ENCODE measurements around the gene MAPK8IP2. TPM values are rescaled to one million over a fixed set of nuclear protein-coding genes. Genes with fewer than 3 reads are reported as not detected.

MAPK8IP2 gene
- total and polyA plus RNA-seq, 2 donors from 2014 or later = 1.0 to 1.1 TPM

- Histone ChIP-seq H3K27me3 (ENCODE audit: control insufficient read depth, insufficient read depth, low read length) (peaks cover under 1% of the 10 kb centered on the region), H3K9ac (ENCODE audit: low read length in 3 of 3) (no peak overlapping the region), H3K9me3 (ENCODE audit: control insufficient read depth in 2 of 3, insufficient read depth in 1 of 3, low read length in 3 of 3) (no peaks in the 10 kb centered on the region), H3K4me1 (ENCODE audit: control insufficient read depth in 2 of 3, insufficient read depth in 2 of 3, low read depth in 1 of 3, low read length in 3 of 3) (no peaks in the 10 kb centered on the region), H3K27ac (ENCODE audit: low read depth in 2 of 2, low read length in 2 of 2) (no peak overlapping the region), H3K4me3 (ENCODE audit: low read length in 3 of 3) (no peak overlapping the region), H3K36me3 (ENCODE audit: control insufficient read depth in 2 of 3, insufficient read depth in 3 of 3, low read length in 3 of 3) (no peaks in the 10 kb centered on the region)
- FAIRE-seq (no peak), DNase-seq (peak in 1 of 5 donors; percentile 70)
- no peak for TF ChIP-seq CTCF (IDR thresholded peaks at IDR 0.05; ENCODE audit: borderline replicate concordance, extremely low read depth, insufficient read depth)
- intact Hi-C loops (cut with DNase I) = no loop called here
Measured at GRCh38 chr22:50610041-50610451, 9.5 kb downstream of the MAPK8IP2 start.

- TF ChIP-seq CTCF (IDR thresholded peaks at IDR 0.05; ENCODE audit: borderline replicate concordance, extremely low read depth, insufficient read depth) = no peak
- H3K4me1 ChIP-seq (ENCODE audit: control insufficient read depth in 2 of 3, insufficient read depth in 2 of 3, low read depth in 1 of 3, low read length in 3 of 3) = no peaks in the 10 kb centered on the region
- H3K9ac ChIP-seq (ENCODE audit: low read length in 3 of 3) = no peak overlapping the region
- no peaks in the 10 kb centered on the region for H3K36me3 ChIP-seq (ENCODE audit: control insufficient read depth in 2 of 3, insufficient read depth in 3 of 3, low read length in 3 of 3)
- H3K9me3 ChIP-seq (ENCODE audit: control insufficient read depth in 2 of 3, insufficient read depth in 1 of 3, low read length in 3 of 3) = no peaks in the 10 kb centered on the region
- DNase-seq = no peak
- H3K27ac ChIP-seq (ENCODE audit: low read depth in 2 of 2, low read length in 2 of 2) = no peak overlapping the region
- intact Hi-C loops (cut with DNase I) = no loop called here
- H3K4me3 ChIP-seq (ENCODE audit: low read length in 3 of 3) = no peak overlapping the region
- H3K27me3 ChIP-seq (ENCODE audit: control insufficient read depth, insufficient read depth, low read length) = no peaks in the 10 kb centered on the region
- no peak for FAIRE-seq
Measured at GRCh38 chr22:50610581-50610980, 10.0 kb downstream of the MAPK8IP2 start.

DNA sequence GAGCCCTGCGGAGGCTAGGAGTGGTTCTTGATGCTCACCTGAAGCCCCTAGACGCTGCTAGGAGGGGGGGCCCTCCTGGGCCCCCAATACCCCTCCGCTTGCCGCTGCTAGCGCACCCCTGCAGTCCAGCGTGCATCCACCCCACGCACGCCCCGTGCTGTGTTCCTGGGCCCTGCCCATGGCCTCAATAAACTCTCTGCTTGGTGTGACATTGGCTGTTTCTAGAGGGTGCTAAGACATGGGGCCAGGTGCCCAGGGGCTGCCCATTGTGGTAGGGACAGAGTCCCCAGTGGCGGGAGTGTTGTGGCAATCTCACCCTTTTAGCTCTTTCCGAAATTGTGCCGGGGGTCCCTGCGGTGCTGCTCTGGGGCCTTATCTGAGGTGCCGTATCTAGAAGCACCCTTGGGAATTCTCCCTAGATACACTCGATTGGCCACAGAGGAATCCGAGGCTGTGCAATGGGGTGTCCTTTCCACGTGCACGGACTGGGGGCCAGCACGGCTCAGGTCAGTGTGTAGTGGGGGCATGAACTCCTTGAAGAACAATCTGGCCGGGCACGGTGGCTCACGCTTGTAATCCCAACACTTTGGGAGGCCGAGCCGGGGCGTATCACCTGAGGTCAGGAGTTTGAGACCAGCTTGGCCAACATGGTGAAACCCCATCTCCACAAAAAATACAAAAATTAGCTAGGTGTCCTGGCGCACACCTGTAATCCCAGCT, 10.9 kb downstream of the MAPK8IP2 start:
- intact Hi-C loops (cut with DNase I) = no loop called here
- H3K9me3 ChIP-seq (ENCODE audit: control insufficient read depth in 2 of 3, insufficient read depth in 1 of 3, low read length in 3 of 3) = no peaks in the 10 kb centered on the region
- H3K36me3 ChIP-seq (ENCODE audit: control insufficient read depth in 2 of 3, insufficient read depth in 3 of 3, low read length in 3 of 3) = no peaks in the 10 kb centered on the region
- no peak for FAIRE-seq
- no peak for DNase-seq
- no peak overlapping the region for H3K9ac ChIP-seq (ENCODE audit: low read length in 3 of 3)
- no peaks in the 10 kb centered on the region for H3K4me1 ChIP-seq (ENCODE audit: control insufficient read depth in 2 of 3, insufficient read depth in 2 of 3, low read depth in 1 of 3, low read length in 3 of 3)
- TF ChIP-seq CTCF (IDR thresholded peaks at IDR 0.05; ENCODE audit: borderline replicate concordance, extremely low read depth, insufficient read depth) = no peak
- H3K27ac ChIP-seq (ENCODE audit: low read depth in 2 of 2, low read length in 2 of 2) = no peak overlapping the region
- no peaks in the 10 kb centered on the region for H3K27me3 ChIP-seq (ENCODE audit: control insufficient read depth, insufficient read depth, low read length)
- H3K4me3 ChIP-seq (ENCODE audit: low read length in 3 of 3) = no peak overlapping the region

- intact Hi-C loops (cut with DNase I) = no loop called here
- no peak for TF ChIP-seq CTCF (IDR thresholded peaks at IDR 0.05; ENCODE audit: borderline replicate concordance, extremely low read depth, insufficient read depth)
- Histone ChIP-seq H3K4me3 (ENCODE audit: low read length in 3 of 3) (no peak overlapping the region), H3K9me3 (ENCODE audit: control insufficient read depth in 2 of 3, insufficient read depth in 1 of 3, low read length in 3 of 3) (no peaks in the 10 kb centered on the region), H3K27ac (ENCODE audit: low read depth in 2 of 2, low read length in 2 of 2) (no peak overlapping the region), H3K36me3 (ENCODE audit: control insufficient read depth in 2 of 3, insufficient read depth in 3 of 3, low read length in 3 of 3) (no peaks in the 10 kb centered on the region), H3K27me3 (ENCODE audit: control insufficient read depth, insufficient read depth, low read length) (no peaks in the 10 kb centered on the region), H3K4me1 (ENCODE audit: control insufficient read depth in 2 of 3, insufficient read depth in 2 of 3, low read depth in 1 of 3, low read length in 3 of 3) (no peaks in the 10 kb centered on the region), H3K9ac (ENCODE audit: low read length in 3 of 3) (no peak overlapping the region)
- DNase-seq = no peak
- FAIRE-seq = no peak
Measured at GRCh38 chr22:50612168-50612527, 11.6 kb downstream of the MAPK8IP2 start.

All from kidney (tissue), 14 donors.